ENCODE measurements around the gene IL1RL1. TPM values are rescaled to one million over a fixed set of nuclear protein-coding genes. Genes with fewer than 3 reads are reported as not detected.

The IL1RL1 gene
- total RNA-seq: under 1 TPM; 0.10 to 0.18 TPM

DNA sequence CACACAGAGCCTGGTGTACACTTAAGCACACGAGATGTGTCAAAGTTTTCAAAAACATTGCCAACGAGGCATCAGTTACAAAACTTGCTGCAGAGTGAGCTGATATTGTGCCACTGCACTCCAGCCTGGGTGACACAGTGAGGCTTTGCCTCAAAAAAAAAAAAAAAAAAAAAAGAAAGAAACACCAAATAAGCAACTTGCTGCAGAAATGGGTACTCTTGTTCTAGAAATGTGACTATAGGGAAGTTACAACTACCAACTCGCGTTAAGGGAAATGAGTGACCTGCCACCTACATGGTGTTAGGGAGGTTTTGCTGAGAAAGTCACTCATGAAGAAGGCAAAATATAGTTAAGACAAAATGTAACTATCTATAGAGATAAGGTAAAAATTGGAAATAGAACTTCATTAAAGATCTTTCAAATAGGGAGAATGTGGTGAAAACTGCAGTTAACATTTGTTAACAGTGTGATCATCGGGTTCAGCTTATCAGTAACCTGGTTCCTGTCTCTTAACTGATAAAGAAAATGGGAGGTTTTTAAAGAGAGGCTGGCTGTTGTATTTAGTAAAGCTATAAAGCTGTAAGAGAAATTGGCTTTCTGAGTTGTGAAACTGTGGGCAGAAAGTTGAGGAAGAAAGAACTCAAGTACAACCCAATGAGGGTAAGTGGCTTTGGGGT lies at the start of gene IL1RL1:
IL1RL1 (plus strand) TSS at position 600 of the 677 bp plus-strand sequence. CDS start 26,702 bp downstream, outside the sequence.
- Mint-ChIP-seq H3K4me3 (no peak within 1 kb of the TSS), H3K27ac (no peak within 1 kb of the TSS), H3K4me1 (peaks cover under 1% of the 10 kb centered on the region), H3K9me3 (no peaks in the 10 kb centered on the region), H3K36me3 (peaks cover under 1% of the 10 kb centered on the region), H3K27me3 (peaks cover 6% of the 10 kb centered on the region)
- DNase-seq: no peak

DNA sequence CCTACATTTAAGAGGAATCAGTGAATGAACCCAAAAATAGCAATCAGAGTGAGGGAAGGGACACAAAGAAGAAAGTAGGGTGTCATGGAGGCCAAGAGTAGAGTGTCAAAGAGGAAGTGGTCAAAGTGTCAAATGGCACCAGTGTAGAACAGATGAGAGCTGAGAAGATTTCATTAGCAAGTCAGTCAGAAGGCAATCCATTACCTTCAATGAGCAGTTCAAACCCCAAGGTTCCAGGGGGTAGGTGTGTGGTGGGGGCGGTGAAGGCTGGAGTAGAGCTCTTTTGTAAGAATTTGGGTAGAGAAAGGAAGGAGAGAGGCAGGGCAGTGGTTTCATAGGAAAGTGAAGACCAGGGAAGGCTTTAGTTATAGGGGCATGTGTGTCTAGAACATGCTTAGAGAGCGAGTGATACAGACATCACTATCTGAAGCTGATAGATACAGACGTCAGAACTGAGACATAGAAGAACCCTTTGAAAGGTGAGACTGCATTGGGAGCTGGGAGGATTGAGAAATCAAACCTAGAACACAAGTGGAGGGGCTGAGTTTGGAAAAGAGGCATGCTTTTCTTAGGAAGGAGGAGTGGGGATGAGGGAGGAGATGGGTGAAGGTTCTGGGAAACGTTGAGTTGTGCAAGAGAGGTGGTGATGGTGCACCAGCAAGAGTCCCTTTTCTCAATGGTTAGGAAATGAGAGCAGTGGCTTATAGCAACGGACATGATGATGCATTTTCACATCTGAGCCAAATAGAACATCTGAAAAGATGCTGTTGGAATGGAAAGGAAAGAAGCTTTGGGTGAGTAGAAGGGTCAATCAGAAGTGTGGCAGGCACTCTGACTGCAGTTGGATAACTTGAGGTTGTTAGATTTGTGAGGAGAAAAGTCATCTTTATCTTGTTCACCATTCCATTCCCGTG lies 48.9 kb upstream of the IL1RL1 start:
- Mint-ChIP-seq H3K27ac (no peak overlapping the region), H3K9me3 (peaks cover 6% of the 10 kb centered on the region), H3K4me3 (no peak overlapping the region), H3K27me3 (no peaks in the 10 kb centered on the region), H3K4me1 (peaks cover 26% of the 10 kb centered on the region), H3K36me3 (peaks cover 15% of the 10 kb centered on the region)
- DNase-seq: no peak

DNA sequence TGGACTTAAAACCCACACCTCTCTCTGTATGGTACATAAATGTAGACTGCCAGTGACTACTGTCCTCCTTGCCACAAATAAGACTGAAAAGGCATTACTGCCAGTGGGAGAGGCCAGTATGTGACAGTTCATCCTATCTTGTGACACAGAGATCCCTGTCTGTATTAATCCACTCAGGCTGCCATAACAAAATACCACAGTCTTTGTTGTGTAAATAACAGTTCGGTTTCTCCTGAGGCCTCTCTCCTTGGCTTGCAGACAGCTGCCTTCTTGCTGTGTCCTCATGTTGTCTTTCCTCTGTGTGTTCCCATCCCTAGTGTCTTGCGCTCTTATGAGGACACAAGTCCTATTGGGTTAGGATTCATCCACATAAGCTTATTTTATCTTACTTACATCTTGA lies 46.4 kb upstream of the IL1RL1 start:
- DNase-seq: no peak
- no peaks in the 10 kb centered on the region for H3K9me3 Mint-ChIP-seq
- H3K4me1 Mint-ChIP-seq: peaks cover 10% of the 10 kb centered on the region
- H3K4me3 Mint-ChIP-seq: no peak overlapping the region
- H3K27ac Mint-ChIP-seq: no peak overlapping the region
- no peaks in the 10 kb centered on the region for H3K36me3 Mint-ChIP-seq
- peaks cover 4% of the 10 kb centered on the region for H3K27me3 Mint-ChIP-seq

GRCh38 chr2:102266204-102266603 lies 45.2 kb upstream of the IL1RL1 start:
- H3K9me3 Mint-ChIP-seq: no peaks in the 10 kb centered on the region
- peaks cover 9% of the 10 kb centered on the region for H3K27me3 Mint-ChIP-seq
- peaks cover 11% of the 10 kb centered on the region for H3K4me1 Mint-ChIP-seq
- no peak overlapping the region for H3K27ac Mint-ChIP-seq
- DNase-seq: no peak
- H3K4me3 Mint-ChIP-seq: no peak overlapping the region
- no peaks in the 10 kb centered on the region for H3K36me3 Mint-ChIP-seq

DNA sequence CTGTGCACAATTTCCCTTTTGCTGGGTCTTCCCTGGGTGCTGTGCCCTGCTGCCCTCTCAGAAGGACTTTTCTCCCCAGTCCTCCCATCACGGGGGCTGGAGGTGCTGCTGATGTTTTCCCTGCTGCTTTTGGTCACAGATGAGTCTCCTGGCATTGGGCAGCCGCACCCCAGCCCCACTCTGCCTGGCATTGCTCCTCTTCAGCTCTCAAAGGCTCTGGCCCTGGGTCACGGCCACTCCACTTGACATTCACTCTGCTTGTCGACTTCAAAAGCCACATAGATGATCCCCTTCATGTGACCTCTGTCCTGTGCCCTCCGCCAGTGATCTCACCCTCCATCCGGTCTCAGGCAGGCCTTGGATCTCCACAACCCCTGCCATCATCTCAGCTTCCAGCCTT lies 43.6 kb upstream of the IL1RL1 start:
- Mint-ChIP-seq H3K27me3 (peaks cover 9% of the 10 kb centered on the region), H3K4me1 (peaks cover 21% of the 10 kb centered on the region), H3K36me3 (no peaks in the 10 kb centered on the region), H3K27ac (no peak overlapping the region), H3K4me3 (no peak overlapping the region), H3K9me3 (no peaks in the 10 kb centered on the region)
- no peak for DNase-seq

GRCh38 chr2:102268510-102269199 lies 42.7 kb upstream of the IL1RL1 start:
- H3K36me3 Mint-ChIP-seq: no peaks in the 10 kb centered on the region
- H3K9me3 Mint-ChIP-seq: no peaks in the 10 kb centered on the region
- no peak overlapping the region for H3K4me3 Mint-ChIP-seq
- H3K27me3 Mint-ChIP-seq: peaks cover 9% of the 10 kb centered on the region
- peaks cover 20% of the 10 kb centered on the region for H3K4me1 Mint-ChIP-seq
- no peak overlapping the region for H3K27ac Mint-ChIP-seq
- no peak for DNase-seq

DNA sequence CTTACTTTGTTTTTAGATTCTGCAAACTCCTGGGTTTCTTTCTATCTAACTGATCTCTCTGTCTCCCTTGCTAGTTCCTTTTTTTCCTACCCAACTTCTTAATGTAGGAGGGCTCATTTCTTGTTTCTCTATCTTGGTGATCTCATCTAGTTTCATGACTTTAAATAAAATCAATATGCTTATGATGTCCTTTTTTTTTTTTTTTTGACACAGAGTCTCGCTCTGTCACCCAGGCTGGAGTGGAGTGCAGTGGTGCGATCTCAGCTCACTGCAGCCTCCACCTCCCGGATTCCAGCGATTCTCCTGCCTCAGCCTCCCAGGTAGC lies 42.2 kb upstream of the IL1RL1 start:
- H3K4me1 Mint-ChIP-seq: peaks cover 20% of the 10 kb centered on the region
- H3K27me3 Mint-ChIP-seq: peaks cover 9% of the 10 kb centered on the region
- no peak overlapping the region for H3K4me3 Mint-ChIP-seq
- H3K27ac Mint-ChIP-seq: no peak overlapping the region
- no peaks in the 10 kb centered on the region for H3K36me3 Mint-ChIP-seq
- H3K9me3 Mint-ChIP-seq: no peaks in the 10 kb centered on the region
- DNase-seq: no peak

GRCh38 chr2:102271844-102272243 lies 39.5 kb upstream of the IL1RL1 start:
- H3K27me3 Mint-ChIP-seq: peaks cover 14% of the 10 kb centered on the region
- H3K36me3 Mint-ChIP-seq: no peaks in the 10 kb centered on the region
- H3K4me3 Mint-ChIP-seq: no peak overlapping the region
- no peak for DNase-seq
- H3K4me1 Mint-ChIP-seq: peaks cover 31% of the 10 kb centered on the region
- no peak overlapping the region for H3K27ac Mint-ChIP-seq
- peaks cover 5% of the 10 kb centered on the region for H3K9me3 Mint-ChIP-seq

- Mint-ChIP-seq H3K9me3 (peaks cover 5% of the 10 kb centered on the region), H3K36me3 (no peaks in the 10 kb centered on the region), H3K4me1 (peaks cover 42% of the 10 kb centered on the region), H3K27ac (no peak overlapping the region), H3K4me3 (no peak overlapping the region), H3K27me3 (peaks cover 14% of the 10 kb centered on the region)
- no peak for DNase-seq
Observed at GRCh38 chr2:102273619-102274211, 37.6 kb upstream of the IL1RL1 start.

DNA sequence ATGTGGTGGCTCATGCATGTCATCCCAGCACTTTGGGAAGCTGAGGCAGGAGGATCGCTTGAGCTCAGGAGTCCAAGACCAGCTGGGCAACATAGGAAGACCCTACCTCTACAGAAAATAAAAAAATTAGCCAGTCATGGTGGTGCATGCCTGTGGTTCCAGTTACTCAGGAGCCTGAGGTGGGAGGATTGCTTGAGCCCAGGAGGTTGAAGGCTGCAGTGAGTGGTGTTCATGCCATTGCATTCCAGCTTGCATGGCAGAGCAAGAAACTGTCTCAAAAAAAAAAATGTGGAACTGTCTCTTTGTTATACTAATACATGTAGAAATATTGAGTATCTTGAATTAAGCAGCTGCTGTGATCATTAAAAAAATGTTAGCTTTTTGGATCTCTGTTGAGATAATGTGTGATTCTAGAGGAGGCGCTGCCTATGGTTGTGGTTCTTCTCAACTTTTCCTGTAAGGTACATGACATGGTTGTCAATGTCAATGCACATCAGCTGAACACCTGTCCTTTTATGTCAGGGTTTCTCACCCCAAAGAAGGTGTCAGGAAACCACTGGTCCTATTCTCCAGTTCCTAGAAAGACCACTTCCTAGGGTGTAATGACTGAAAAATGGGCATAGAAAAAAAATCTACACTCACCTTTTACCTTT lies 34.7 kb upstream of the IL1RL1 start:
- H3K9me3 Mint-ChIP-seq: peaks cover 5% of the 10 kb centered on the region
- peaks cover 4% of the 10 kb centered on the region for H3K27me3 Mint-ChIP-seq
- peaks cover 29% of the 10 kb centered on the region for H3K4me1 Mint-ChIP-seq
- H3K27ac Mint-ChIP-seq: peak overlapping the region; percentile 26
- H3K4me3 Mint-ChIP-seq: no peak overlapping the region
- no peaks in the 10 kb centered on the region for H3K36me3 Mint-ChIP-seq
- DNase-seq: no peak

DNA sequence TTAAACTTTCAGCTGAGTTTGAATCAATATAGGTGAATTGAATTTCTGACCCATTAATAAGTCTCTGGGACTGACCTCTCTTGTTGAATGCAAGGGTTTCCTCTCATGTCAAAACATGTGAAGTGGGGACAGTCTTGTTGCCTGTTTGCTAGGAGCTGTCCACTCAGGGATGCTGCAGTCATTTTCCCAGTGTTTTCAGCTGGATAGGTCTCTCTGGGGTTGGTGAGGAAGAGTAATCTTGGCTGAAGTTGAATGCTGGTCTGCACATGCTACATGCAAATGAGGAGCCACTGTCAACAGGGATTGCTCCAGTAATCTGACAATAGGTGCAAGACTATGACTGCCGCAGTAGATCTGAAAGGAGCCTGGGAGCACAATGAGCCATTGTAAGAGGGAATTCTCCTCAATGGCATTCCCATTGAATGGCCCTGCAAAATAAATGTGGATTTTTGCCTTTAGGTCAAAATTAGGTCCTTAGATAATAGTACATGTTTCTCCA lies 34.1 kb upstream of the IL1RL1 start:
- H3K4me3 Mint-ChIP-seq: no peak overlapping the region
- H3K36me3 Mint-ChIP-seq: no peaks in the 10 kb centered on the region
- DNase-seq: no peak
- H3K27me3 Mint-ChIP-seq: peaks cover 4% of the 10 kb centered on the region
- H3K27ac Mint-ChIP-seq: no peak overlapping the region
- peaks cover 23% of the 10 kb centered on the region for H3K4me1 Mint-ChIP-seq
- peaks cover 5% of the 10 kb centered on the region for H3K9me3 Mint-ChIP-seq

DNA sequence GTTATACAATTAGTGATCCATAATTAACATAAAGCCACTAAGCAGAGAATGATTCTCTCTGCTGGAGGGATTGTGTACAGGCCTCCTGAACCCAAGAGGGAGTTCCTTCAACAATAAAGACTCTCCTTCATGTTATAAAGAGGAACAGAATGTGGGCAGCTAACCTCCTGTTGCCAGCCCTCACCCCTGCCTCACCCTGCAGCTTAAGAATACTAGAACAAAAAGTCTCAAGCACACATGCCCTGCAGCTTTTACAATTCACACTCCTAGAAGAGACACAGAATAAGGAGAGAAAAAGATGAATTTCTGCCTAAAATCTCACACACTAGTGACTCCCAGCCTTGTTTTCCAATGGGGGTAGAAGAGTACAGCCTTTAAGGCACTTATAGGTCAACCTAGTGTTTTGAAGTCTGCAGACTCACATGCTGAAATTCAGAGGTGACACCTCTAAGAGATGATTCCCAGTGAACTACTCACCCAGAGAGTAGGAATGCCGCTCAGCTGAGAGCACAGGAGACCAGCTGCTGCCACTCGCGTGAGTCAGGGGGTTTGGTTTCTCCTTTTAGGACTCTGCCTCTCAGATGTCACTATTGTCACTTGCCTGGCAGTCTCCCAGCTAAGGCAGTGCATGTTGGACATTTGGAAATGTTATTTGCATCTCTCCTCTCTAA lies 32.5 kb upstream of the IL1RL1 start:
- no peaks in the 10 kb centered on the region for H3K36me3 Mint-ChIP-seq
- DNase-seq: no peak
- no peak overlapping the region for H3K27ac Mint-ChIP-seq
- H3K4me3 Mint-ChIP-seq: no peak overlapping the region
- peaks cover 23% of the 10 kb centered on the region for H3K4me1 Mint-ChIP-seq
- peaks cover 5% of the 10 kb centered on the region for H3K9me3 Mint-ChIP-seq
- H3K27me3 Mint-ChIP-seq: peaks cover 4% of the 10 kb centered on the region

DNA sequence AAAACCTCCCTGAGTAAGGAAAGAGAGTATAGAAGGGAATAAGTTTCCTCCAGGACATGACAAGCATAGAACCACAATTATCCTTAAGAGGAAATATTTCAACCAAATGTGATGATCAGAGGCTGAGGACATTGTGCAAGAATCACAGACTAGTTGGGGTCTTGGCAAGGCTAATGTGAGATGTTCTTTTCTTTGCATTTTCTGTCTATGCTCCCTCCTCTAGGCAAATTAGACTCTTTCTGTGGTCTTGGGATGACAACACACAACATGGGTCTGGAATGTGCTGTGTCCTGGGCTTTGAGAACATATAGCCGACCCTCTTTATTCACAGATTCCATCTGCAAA lies 32.0 kb upstream of the IL1RL1 start:
- Mint-ChIP-seq H3K4me1 (peaks cover 23% of the 10 kb centered on the region), H3K36me3 (no peaks in the 10 kb centered on the region), H3K27me3 (peaks cover 4% of the 10 kb centered on the region), H3K27ac (no peak overlapping the region), H3K9me3 (peaks cover 5% of the 10 kb centered on the region), H3K4me3 (no peak overlapping the region)
- no peak for DNase-seq

- H3K9me3 Mint-ChIP-seq: no peaks in the 10 kb centered on the region
- H3K36me3 Mint-ChIP-seq: no peaks in the 10 kb centered on the region
- H3K4me1 Mint-ChIP-seq: peaks cover 5% of the 10 kb centered on the region
- H3K27me3 Mint-ChIP-seq: peaks cover 9% of the 10 kb centered on the region
- H3K4me3 Mint-ChIP-seq: no peak overlapping the region
- no peak overlapping the region for H3K27ac Mint-ChIP-seq
- DNase-seq: no peak
Observed at GRCh38 chr2:102282678-102283091, 28.7 kb upstream of the IL1RL1 start.

Measured in activated naive CD8-positive, alpha-beta T cell treated with anti-CD3 and anti-CD28 coated beads for 36 hours (primary cell).